ENCODE results near the gene HORMAD1.

GRCh38 chr1:150683914-150684313 lies 36.8 kb downstream of the HORMAD1 start:
- TF ChIP-seq CTCF (IDR thresholded peaks at IDR 0.05; ENCODE audit: insufficient read depth, low read depth, low read length) (no peak), EZH2 (IDR thresholded peaks at IDR 0.05; ENCODE audit: insufficient read depth, low read length) (no peak)
